Neural progenitor cell (in vitro differentiated cells): ENCODE measurements around the gene RPL12. TPM values are rescaled to one million over a fixed set of nuclear protein-coding genes. Genes with fewer than 3 reads are reported as not detected.

Experiments
- DNase-seq: peaks from one replicate; pipeline ENCODE4 v3.0.0-alpha.2; 2016; ENCODE audit warnings: low spot score
- H2AFZ ChIP-seq: fragments of 200-600 bp; sonication (generic); replicated peaks from 2 replicates; pipeline ENCODE4 v1.6.1; 2016; ENCODE audit warnings: antibody characterized with exemption
- H3F3A ChIP-seq: fragments of 200-600 bp; sonication (generic); 2 replicates; pipeline ENCODE4 v1.6.1; 2016; ENCODE audit warnings: antibody characterized with exemption, low read depth
- H3K27ac ChIP-seq: fragments of 200-600 bp; sonication (generic); 2 replicates; pipeline ENCODE4 v1.5.1; 2016; ENCODE audit warnings: mild to moderate bottlenecking
- H3K27me3 ChIP-seq: fragments of 200-600 bp; sonication (generic); 2 replicates; pipeline ENCODE4 v1.6.1; 2016; ENCODE audit warnings: mild to moderate bottlenecking, moderate library complexity
- H3K36me3 ChIP-seq: fragments of 200-600 bp; sonication (generic); 2 replicates; pipeline ENCODE4 v1.5.1; 2016
- H3K4me1 ChIP-seq: fragments of 200-600 bp; sonication (generic); 2 replicates; pipeline ENCODE4 v1.6.1; 2016; ENCODE audit warnings: mixed run types
- H3K4me2 ChIP-seq: fragments of 200-600 bp; sonication (generic); 2 replicates; pipeline ENCODE4 v1.6.1; 2016
- H3K4me3 ChIP-seq: fragments of 200-600 bp; sonication (generic); 2 replicates; pipeline ENCODE4 v1.5.1; 2016
- H3K79me2 ChIP-seq: fragments of 200-600 bp; sonication (generic); 2 replicates; pipeline ENCODE4 v1.6.1; 2016; ENCODE audit warnings: low read depth
- H3K9ac ChIP-seq: fragments of 200-600 bp; sonication (generic); 2 replicates; pipeline ENCODE4 v1.6.1; 2016
- H3K9me3 ChIP-seq: fragments of 200-600 bp; sonication (generic); 2 replicates; pipeline ENCODE4 v1.5.1; 2016; ENCODE audit warnings: low read depth
- H4K20me1 ChIP-seq: fragments of 200-600 bp; sonication (generic); 2 replicates; pipeline ENCODE4 v1.6.1; 2016; ENCODE audit warnings: low read depth
- H3K27ac Mint-ChIP-seq: 3 replicates; pipeline ENCODE4 v1.8.0; 2021; ENCODE audit warnings: mixed read lengths
- H3K27me3 Mint-ChIP-seq: 2 replicates; pipeline ENCODE4 v1.8.0; 2022; ENCODE audit warnings: low read depth, mild to moderate bottlenecking, inconsistent platforms, moderate library complexity, mixed read lengths; ENCODE audit not compliant: insufficient read depth
- H3K36me3 Mint-ChIP-seq: 3 replicates; pipeline ENCODE4 v1.8.0; 2021; ENCODE audit warnings: mixed read lengths
- H3K4me1 Mint-ChIP-seq: 3 replicates; pipeline ENCODE4 v1.8.0; 2021; ENCODE audit warnings: mixed read lengths
- H3K4me3 Mint-ChIP-seq: 3 replicates; pipeline ENCODE4 v1.8.0; 2021; ENCODE audit warnings: mild to moderate bottlenecking, moderate library complexity, mixed read lengths
- H3K9me3 Mint-ChIP-seq: 3 replicates; pipeline ENCODE4 v1.8.0; 2020; ENCODE audit warnings: mixed read lengths
- CTCF ChIP-seq: fragments of 200-600 bp; sonication (generic); IDR thresholded peaks from 2 replicates; pipeline ENCODE4 v1.5.1; 2017; ENCODE audit warnings: antibody characterized with exemption, mild to moderate bottlenecking
- EZH2 ChIP-seq: fragments of 200-600 bp; sonication (generic); IDR thresholded peaks from 2 replicates; pipeline ENCODE4 v1.6.1; 2017; ENCODE audit warnings: antibody characterized with exemption, mild to moderate bottlenecking, moderate library complexity
- EZH2phosphoT487 ChIP-seq: fragments of 200-600 bp; sonication (generic); IDR thresholded peaks from 2 replicates; pipeline ENCODE4 v1.6.1; 2017; ENCODE audit warnings: antibody characterized with exemption
- total RNA-seq: library from RNA; depleted of rRNA; stranded (reverse); fragments of >200 nt; gene quantifications from 2 replicates; pipeline ENCODE4 v1.2.3, GENCODE V29; 2015; ENCODE audit warnings: low replicate concordance

Gene RPL12
- total RNA-seq, 1 donor from 2014 or later = 2,064 TPM

DNA sequence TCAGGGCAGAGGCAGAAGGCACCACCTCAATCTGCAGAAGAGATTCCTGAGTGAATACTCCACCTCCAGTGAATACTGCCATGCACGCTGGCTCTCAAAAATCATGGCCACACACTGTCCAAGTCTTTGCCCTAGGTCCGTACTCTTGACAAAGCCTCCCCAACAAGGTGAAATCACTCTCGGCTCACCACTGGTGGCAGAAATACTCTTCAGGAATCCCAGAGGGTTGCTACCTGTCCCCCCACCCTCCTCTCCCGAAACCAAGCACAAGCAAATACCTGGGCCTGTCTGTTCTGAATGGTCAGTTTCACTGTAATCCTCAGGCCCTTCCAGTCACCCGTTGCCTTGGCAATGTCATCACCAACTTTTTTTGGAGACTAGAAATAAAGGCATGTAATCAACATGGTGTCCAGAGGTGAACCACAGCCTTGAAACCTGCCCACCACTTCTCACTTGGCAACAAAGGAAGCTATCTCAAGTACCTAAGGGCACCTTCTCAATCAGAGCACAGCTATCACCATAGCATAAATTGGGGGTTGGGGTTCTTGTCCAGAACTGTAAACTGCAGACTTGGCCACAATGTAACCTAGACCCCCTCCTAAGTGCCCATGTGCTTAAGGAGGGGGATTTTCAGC lies 1.8 kb downstream of the RPL12 start:
- DNase-seq = no peak
- peaks cover 22% of the 10 kb centered on the region for H3K4me1 ChIP-seq
- H3K27ac ChIP-seq = peak overlapping the region; percentile 44
- Mint-ChIP-seq H3K27ac (no peak overlapping the region), H3K4me3 (peak overlapping the region; percentile 97), H3K4me1 (peaks cover 23% of the 10 kb centered on the region), H3K9me3 (peaks cover under 1% of the 10 kb centered on the region), H3K27me3 (peaks cover 4% of the 10 kb centered on the region), H3K36me3 (peaks cover 51% of the 10 kb centered on the region)
- H3K9me3 ChIP-seq = no peaks in the 10 kb centered on the region
- H4K20me1 ChIP-seq = peaks cover 41% of the 10 kb centered on the region
- peak overlapping the region; percentile 85 for H3K4me2 ChIP-seq
- H3K36me3 ChIP-seq = peaks cover 17% of the 10 kb centered on the region
- H3K4me3 ChIP-seq = peak overlapping the region; percentile 79
- H3K79me2 ChIP-seq = peaks cover 43% of the 10 kb centered on the region
- peak overlapping the region; percentile 97 for H3K9ac ChIP-seq
- H3F3A ChIP-seq = peaks cover 66% of the 10 kb centered on the region
- H2AFZ ChIP-seq = no peak overlapping the region
- TF ChIP-seq EZH2 = no peak
- TF ChIP-seq EZH2phosphoT487 = no peak
- TF ChIP-seq CTCF = no peak
- no peaks in the 10 kb centered on the region for H3K27me3 ChIP-seq

DNA sequence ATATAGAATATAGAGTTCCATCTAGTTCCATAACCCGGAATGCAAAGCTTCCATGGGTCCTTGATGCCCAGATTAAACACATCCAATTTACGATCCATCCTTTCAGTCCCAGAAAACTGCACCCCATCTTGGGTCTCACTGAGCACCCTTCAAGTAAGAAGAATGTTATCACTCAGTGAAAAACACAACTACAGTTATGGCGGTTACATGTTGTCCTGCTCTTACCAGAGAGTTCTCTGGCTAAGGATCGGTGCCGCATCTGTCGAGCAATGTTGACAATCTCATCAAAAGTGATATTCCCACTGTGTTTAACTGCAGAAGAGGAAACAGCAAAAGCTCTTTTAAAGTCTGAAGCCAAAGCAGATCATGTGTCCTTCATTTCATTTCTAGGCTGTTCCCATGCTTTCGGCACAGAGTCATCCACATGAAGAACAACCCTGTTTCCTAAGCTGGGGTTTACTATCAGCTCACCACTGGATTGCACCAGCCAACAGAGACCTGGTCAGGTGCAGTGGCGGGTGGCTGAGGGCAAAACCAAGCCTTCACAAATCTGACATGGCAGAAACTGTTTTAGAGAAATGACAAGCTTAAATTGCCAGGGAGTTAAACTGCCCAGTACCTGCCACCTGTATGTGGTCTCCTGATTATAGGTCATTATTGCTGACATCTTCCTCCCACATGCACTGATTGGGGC lies 2.9 kb downstream of the RPL12 start:
- Histone ChIP-seq H3F3A (peaks cover 72% of the 10 kb centered on the region), H3K4me3 (peak overlapping the region; percentile 79), H3K4me2 (peak overlapping the region; percentile 85), H3K79me2 (peaks cover 43% of the 10 kb centered on the region), H2AFZ (no peak overlapping the region), H3K27ac (peak overlapping the region; percentile 41), H4K20me1 (peaks cover 41% of the 10 kb centered on the region), H3K9ac (no peak overlapping the region), H3K27me3 (no peaks in the 10 kb centered on the region), H3K4me1 (peaks cover 22% of the 10 kb centered on the region), H3K36me3 (peaks cover 17% of the 10 kb centered on the region), H3K9me3 (no peaks in the 10 kb centered on the region)
- TF ChIP-seq EZH2phosphoT487 (no peak), EZH2 (no peak)
- Mint-ChIP-seq H3K36me3 (peaks cover 58% of the 10 kb centered on the region), H3K9me3 (peaks cover 6% of the 10 kb centered on the region), H3K27me3 (peaks cover 4% of the 10 kb centered on the region), H3K4me3 (peak overlapping the region; percentile 66), H3K27ac (no peak overlapping the region), H3K4me1 (peaks cover 23% of the 10 kb centered on the region)
- no peak for DNase-seq

GRCh38 chr9:127447416-127448111 lies 3.6 kb downstream of the RPL12 start:
- Histone ChIP-seq H3K79me2 (peaks cover 43% of the 10 kb centered on the region), H3K36me3 (peaks cover 17% of the 10 kb centered on the region), H3K27ac (peak overlapping the region; percentile 62), H3K9me3 (no peaks in the 10 kb centered on the region), H3K4me3 (no peak overlapping the region), H4K20me1 (peaks cover 41% of the 10 kb centered on the region), H2AFZ (no peak overlapping the region), H3K9ac (no peak overlapping the region), H3K27me3 (no peaks in the 10 kb centered on the region), H3F3A (peaks cover 72% of the 10 kb centered on the region), H3K4me1 (peaks cover 22% of the 10 kb centered on the region), H3K4me2 (no peak overlapping the region)
- DNase-seq = no peak
- Mint-ChIP-seq H3K4me1 (peaks cover 23% of the 10 kb centered on the region), H3K36me3 (peaks cover 61% of the 10 kb centered on the region), H3K27ac (no peak overlapping the region), H3K4me3 (no peak overlapping the region), H3K27me3 (peaks cover 4% of the 10 kb centered on the region), H3K9me3 (peaks cover 6% of the 10 kb centered on the region)
- TF ChIP-seq EZH2 = no peak
- TF ChIP-seq CTCF = no peak
- TF ChIP-seq EZH2phosphoT487 = no peak
